K562 (cell line): ENCODE data around the gene ARHGEF4. TPM values are rescaled to one million over a fixed set of nuclear protein-coding genes. Genes with fewer than 3 reads are reported as not detected.

Experiments used
- ATAC-seq: fragments of 200-7000 bp; cut with Tn5 transposase; 3 replicates; pipeline ENCODE4 v1.9.1; 2020; ENCODE audit warnings: moderate library complexity
- BruUV-seq: library from RNA; stranded (reverse); fragments of 400-500 nt; replicated peaks from 2 replicates; lab custom pipeline; 2021; lab: Mats Ljungman, UMichigan
- CTCF ChIA-PET: fragments of 300-600 bp; formaldehyde crosslinking; extraction: SDS; loops from one replicate; lab custom pipeline; 2021; ENCODE audit warnings: low intra/inter-chr PET ratio; lab: Yijun Ruan, JAX
- POLR2A ChIA-PET: fragments of 300-600, 350-650 bp; sonication (Branson Sonifier 250); formaldehyde crosslinking; extraction: SDS; loops from one replicate; lab custom pipeline; 2021; ENCODE audit warnings: antibody characterized with exemption, inconsistent platforms; lab: Yijun Ruan, JAX
- DNase-seq, 4 experiments: peaks; one replicate each; pipeline versions ENCODE4 v3.0.0 to v3.0.0-alpha.2; 2011 to 2018; ENCODE audit warnings: low spot score in 3 of 4, mixed read lengths in 3 of 4; ENCODE audit errors: extremely low read depth in 1 of 4
- FAIRE-seq: peaks from 2 replicates; lab custom pipeline; 2011; peaks lifted over from hg19 to GRCh38; lab: Jason Lieb, UNC
- H2AFZ ChIP-seq: 2 replicates; pipeline ENCODE4 v1.6.0; 2011; ENCODE audit warnings: low read depth, low read length, control low read depth, inconsistent platforms
- H3K27ac ChIP-seq: fragments of 200-600 bp; 3 replicates; pipeline ENCODE4 v1.8.0; 2011; ENCODE audit warnings: low read depth, mild to moderate bottlenecking, control low read depth, inconsistent platforms, low read length, moderate library complexity, mixed read lengths; ENCODE audit errors: extremely low read depth
- H3K27me3 ChIP-seq, 2 experiments: fragments of 300-600 bp in 1 of 2; 2 replicates in 1 of 2; 3 replicates in 1 of 2; pipeline versions ENCODE4 v1.6.0 to v1.8.0; 2011; ENCODE audit warnings: inconsistent platforms in 2 of 2, low read length in 2 of 2, mild to moderate bottlenecking in 1 of 2, mixed read lengths in 1 of 2, moderate library complexity in 1 of 2; ENCODE audit not compliant: control insufficient read depth in 2 of 2, insufficient read depth in 2 of 2
- H3K36me3 ChIP-seq: fragments of 300-600 bp; 3 replicates; pipeline ENCODE4 v1.8.0; 2011; ENCODE audit warnings: mild to moderate bottlenecking, low read length, inconsistent platforms; ENCODE audit not compliant: control insufficient read depth, insufficient read depth
- H3K4me1 ChIP-seq, 2 experiments: fragments of 200-600 bp in 1 of 2; replicated peaks in 1 of 2; 2 replicates in 1 of 2; 3 replicates in 1 of 2; pipeline versions ENCODE4 v1.5.1 to v1.8.0; 2011; ENCODE audit warnings: inconsistent platforms in 2 of 2, low read length in 2 of 2, mild to moderate bottlenecking in 1 of 2, mixed read lengths in 1 of 2, moderate library complexity in 1 of 2; ENCODE audit not compliant: control insufficient read depth in 2 of 2, insufficient read depth in 2 of 2
- H3K4me2 ChIP-seq: 2 replicates; pipeline ENCODE4 v1.6.1; 2011; ENCODE audit warnings: low read length, control low read depth, inconsistent platforms, mixed read lengths; ENCODE audit not compliant: insufficient read depth
- H3K4me3 ChIP-seq: fragments of 200-600 bp; sonication (generic), shearing (Covaris generic); 2 replicates; pipeline ENCODE4 v1.5.1; 2016; ENCODE audit warnings: control low read depth, inconsistent platforms
- H3K79me2 ChIP-seq: fragments of 200-600 bp; 3 replicates; pipeline ENCODE4 v1.8.0; 2011; ENCODE audit warnings: low read length, inconsistent platforms; ENCODE audit not compliant: control insufficient read depth, insufficient read depth
- H3K9ac ChIP-seq, 2 experiments: 2 replicates each; pipeline versions ENCODE4 v1.6.0 to v1.6.1; 2011; ENCODE audit warnings: low read depth in 2 of 2, low read length in 2 of 2, control low read depth in 1 of 2, inconsistent platforms in 1 of 2, mild to moderate bottlenecking in 1 of 2, mixed read lengths in 1 of 2; ENCODE audit not compliant: insufficient read depth in 1 of 2
- H3K9me1 ChIP-seq: one replicate; pipeline ENCODE4 v1.6.0; 2011; ENCODE audit warnings: inconsistent platforms, mild to moderate bottlenecking, low read length, moderate library complexity; ENCODE audit not compliant: control insufficient read depth, insufficient read depth
- H3K9me3 ChIP-seq: replicated peaks from 2 replicates; pipeline ENCODE4 v1.5.1; 2011; ENCODE audit warnings: low read depth, low read length, inconsistent platforms; ENCODE audit not compliant: control insufficient read depth, insufficient read depth
- H4K20me1 ChIP-seq: replicated peaks from 2 replicates; pipeline ENCODE4 v1.6.1; 2011; ENCODE audit warnings: low read length, inconsistent platforms, mixed read lengths; ENCODE audit not compliant: control insufficient read depth, insufficient read depth
- AFF4 ChIP-seq: sonication (generic); formaldehyde crosslinking; IDR thresholded peaks from 2 replicates; pipeline ENCODE4 v1.8.0; 2023; ENCODE audit warnings: mild to moderate bottlenecking, missing genetic modification reagents
- CTCF ChIP-seq, 3 experiments: IDR thresholded peaks in 2 of 3; conservative IDR thresholded peaks in 1 of 3; 2 replicates each; pipeline ENCODE4 v1.5.1; 2011 to 2012; ENCODE audit warnings: low read length in 3 of 3, mild to moderate bottlenecking in 3 of 3, control low read depth in 2 of 3, improper control_type of control experiment in 1 of 3, inconsistent platforms in 1 of 3, low read depth in 1 of 3, mixed read lengths in 1 of 3, moderate library complexity in 1 of 3; ENCODE audit not compliant: insufficient read depth in 2 of 3
- HDAC1 ChIP-seq, 2 experiments: fragments of 450-650 bp; IDR thresholded peaks; 2 replicates each; pipeline ENCODE4 v1.6.1; 2016 to 2017; ENCODE audit warnings: inconsistent platforms in 1 of 2, mild to moderate bottlenecking in 1 of 2, moderate library complexity in 1 of 2
- NCOA2 ChIP-seq, 2 experiments: fragments of 450-650 bp; IDR thresholded peaks; 2 replicates each; pipeline ENCODE4 v1.6.1; 2018; ENCODE audit warnings: mild to moderate bottlenecking in 2 of 2, moderate library complexity in 1 of 2; ENCODE audit not compliant: partially characterized antibody in 2 of 2
- ZNF239 ChIP-seq: fragments of 250-450 bp; sonication (Bioruptor Pico); IDR thresholded peaks from 2 replicates; pipeline ENCODE4 v1.4.0; 2020; ENCODE audit warnings: mild to moderate bottlenecking
- WGBS: fragments of 100-300 bp; shearing (Covaris generic); methylation state at CpG from one replicate; pipeline ENCODE4 v1.1.6; 2016; ENCODE audit warnings: low coverage, mixed read lengths; ENCODE audit not compliant: insufficient coverage; ENCODE audit errors: missing lambda C conversion rate; 5-methylcytosine and 5-hydroxymethylcytosine counted together
- in situ Hi-C: fragments of 300-500 bp; cut with MboI; formaldehyde crosslinking; loops from 4 replicates; pipeline ENCODE4 v1.15.0; 2018; ENCODE audit warnings: inconsistent platforms, mixed read lengths
- intact Hi-C: fragments of 100-400 bp; cut with micrococcal nuclease; formaldehyde crosslinking; loops from 2 replicates; pipeline ENCODE4 v1.14.2; 2022
- polyA plus RNA-seq, 8 experiments: library from polyadenylated mRNA; depleted of rRNA in 4 of 8; stranded (reverse) in 5 of 8; unstranded in 3 of 8; fragments of >200 nt; fragmentation: Nextera tagmentation in 2 of 8; fragmentation: Illumina TruSeq in 1 of 8; extraction: Ambion mirVana in 2 of 8; extraction: Trizol in 1 of 8; gene quantifications; 2 replicates each; pipeline versions ENCODE4 v1.2.1 to v1.2.3, GENCODE V29; 2011 to 2014; ENCODE audit warnings: inconsistent platforms in 1 of 8, missing spikeins in 1 of 8
- total RNA-seq, 7 experiments: library from RNA; depleted of rRNA in 6 of 7; stranded (reverse); fragments of >200 nt in 6 of 7; fragmentation: Illumina TruSeq in 2 of 7; extraction: Trizol in 2 of 7; gene quantifications; 2 replicates each; pipeline versions ENCODE4 v1.2.1 to v1.2.3, GENCODE V29; 2011 to 2021; ENCODE audit warnings: low replicate concordance in 1 of 7
- TF ChIP-seq, protein P1 (sequence below): sonication (generic); formaldehyde crosslinking; IDR thresholded peaks from 2 replicates; pipeline ENCODE4 v1.8.1; 2023; ENCODE audit warnings: mild to moderate bottlenecking, missing genetic modification reagents, moderate library complexity
- TF ChIP-seq, protein P2 (sequence below): fragments of 250-450 bp; sonication (Bioruptor Pico); IDR thresholded peaks from 2 replicates; pipeline ENCODE4 v1.4.0; 2020; ENCODE audit warnings: mild to moderate bottlenecking
- TF ChIP-seq, protein P3 (sequence below): sonication (generic); formaldehyde crosslinking; IDR thresholded peaks from 2 replicates; pipeline ENCODE4 v1.4.0; 2020; ENCODE audit warnings: mild to moderate bottlenecking, missing genetic modification reagents
- TF ChIP-seq, protein P4 (sequence below): fragments of 450-650 bp; formaldehyde crosslinking; IDR thresholded peaks from 2 replicates; pipeline ENCODE4 v1.4.0; 2022; ENCODE audit warnings: missing genetic modification characterization

Gene ARHGEF4
- total and polyA plus RNA-seq, 9 of the 15 experiments (the other 6 are each of a cell fraction or from before 2014, with no cell fraction given), result not detected

DNA sequence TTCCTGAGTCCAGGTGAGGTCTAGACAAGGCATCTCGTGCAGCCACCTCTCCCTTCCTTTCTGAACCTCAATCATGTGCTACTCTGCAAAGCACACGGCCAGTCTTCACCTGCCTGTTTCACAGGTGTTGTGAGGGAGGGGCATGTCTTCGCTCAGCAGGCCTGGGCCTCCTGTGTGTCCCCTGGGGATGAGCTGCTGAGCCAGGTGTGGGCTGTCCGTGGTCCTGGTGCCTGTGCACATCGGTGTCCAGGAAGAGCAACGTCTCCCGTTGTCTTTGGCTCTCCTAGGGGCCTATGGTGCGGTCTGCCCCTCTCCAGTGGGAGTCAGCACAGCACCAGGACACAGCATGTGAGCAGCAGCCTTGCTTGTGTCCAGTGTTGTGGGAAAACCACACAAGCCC is 16.7 kb downstream of the ARHGEF4 start:
- ChIA-PET POLR2A (interaction anchor here (0.6 kb wide), 1 partner anchor 26 kb away, joined by 3 read pairs; no protein-coding TSS in a partner anchor), CTCF (no interaction called here)
- ATAC-seq (no peak), DNase-seq (no peak), FAIRE-seq (no peak)
- H3K27me3 ChIP-seq, result peaks cover 9 to 46% of the 10 kb centered on the region in 2 experiments; a peak in 4 of 5 replicates
- in situ Hi-C loops, result no loop called here
- no peak overlapping the region for H2AFZ ChIP-seq
- no peaks in the 10 kb centered on the region for H3K9me3 ChIP-seq
- no peaks in the 10 kb centered on the region for H3K79me2 ChIP-seq
- intact Hi-C loops, result no loop called here
- BruUV-seq, result no TSS peak
- no peaks in the 10 kb centered on the region for H3K36me3 ChIP-seq
- H4K20me1 ChIP-seq, result peaks cover 4% of the 10 kb centered on the region; the same call in 1 of the 2 replicates
- no peaks in the 10 kb centered on the region for H3K4me1 ChIP-seq
- H3K9me1 ChIP-seq, result no peaks in the 10 kb centered on the region
- no peak overlapping the region for H3K4me3 ChIP-seq
- 3% methylated on average over 8 of the region's 8 CpGs for WGBS
- H3K27ac ChIP-seq, result no peak overlapping the region
- no peak overlapping the region for H3K4me2 ChIP-seq
- no peak overlapping the region for H3K9ac ChIP-seq
- TF ChIP-seq, protein P1, sequence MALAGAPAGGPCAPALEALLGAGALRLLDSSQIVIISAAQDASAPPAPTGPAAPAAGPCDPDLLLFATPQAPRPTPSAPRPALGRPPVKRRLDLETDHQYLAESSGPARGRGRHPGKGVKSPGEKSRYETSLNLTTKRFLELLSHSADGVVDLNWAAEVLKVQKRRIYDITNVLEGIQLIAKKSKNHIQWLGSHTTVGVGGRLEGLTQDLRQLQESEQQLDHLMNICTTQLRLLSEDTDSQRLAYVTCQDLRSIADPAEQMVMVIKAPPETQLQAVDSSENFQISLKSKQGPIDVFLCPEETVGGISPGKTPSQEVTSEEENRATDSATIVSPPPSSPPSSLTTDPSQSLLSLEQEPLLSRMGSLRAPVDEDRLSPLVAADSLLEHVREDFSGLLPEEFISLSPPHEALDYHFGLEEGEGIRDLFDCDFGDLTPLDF (CRISPR knock-in tag), result no peak
- TF ChIP-seq ZNF239 (CRISPR knock-in tag) (no peak), NCOA2 (IDR thresholded peaks at IDR 0.05; ENCODE audit: partially characterized antibody in 2 of 2) (no peak), AFF4 (CRISPR knock-in tag) (no peak), HDAC1 (IDR thresholded peaks at IDR 0.05) (no peak), CTCF (IDR thresholded peaks at IDR 0.05 in 2 of 3, conservative IDR thresholded peaks at IDR 0.05 in 1 of 3; ENCODE audit: insufficient read depth in 2 of 3, low read depth in 1 of 3, low read length in 3 of 3) (no peak)
- TF ChIP-seq, protein P2, sequence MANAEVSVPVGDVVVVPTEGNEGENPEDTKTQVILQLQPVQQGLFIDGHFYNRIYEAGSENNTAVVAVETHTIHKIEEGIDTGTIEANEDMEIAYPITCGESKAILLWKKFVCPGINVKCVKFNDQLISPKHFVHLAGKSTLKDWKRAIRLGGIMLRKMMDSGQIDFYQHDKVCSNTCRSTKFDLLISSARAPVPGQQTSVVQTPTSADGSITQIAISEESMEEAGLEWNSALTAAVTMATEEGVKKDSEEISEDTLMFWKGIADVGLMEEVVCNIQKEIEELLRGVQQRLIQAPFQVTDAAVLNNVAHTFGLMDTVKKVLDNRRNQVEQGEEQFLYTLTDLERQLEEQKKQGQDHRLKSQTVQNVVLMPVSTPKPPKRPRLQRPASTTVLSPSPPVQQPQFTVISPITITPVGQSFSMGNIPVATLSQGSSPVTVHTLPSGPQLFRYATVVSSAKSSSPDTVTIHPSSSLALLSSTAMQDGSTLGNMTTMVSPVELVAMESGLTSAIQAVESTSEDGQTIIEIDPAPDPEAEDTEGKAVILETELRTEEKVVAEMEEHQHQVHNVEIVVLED, result no peak
- TF ChIP-seq, protein P3, sequence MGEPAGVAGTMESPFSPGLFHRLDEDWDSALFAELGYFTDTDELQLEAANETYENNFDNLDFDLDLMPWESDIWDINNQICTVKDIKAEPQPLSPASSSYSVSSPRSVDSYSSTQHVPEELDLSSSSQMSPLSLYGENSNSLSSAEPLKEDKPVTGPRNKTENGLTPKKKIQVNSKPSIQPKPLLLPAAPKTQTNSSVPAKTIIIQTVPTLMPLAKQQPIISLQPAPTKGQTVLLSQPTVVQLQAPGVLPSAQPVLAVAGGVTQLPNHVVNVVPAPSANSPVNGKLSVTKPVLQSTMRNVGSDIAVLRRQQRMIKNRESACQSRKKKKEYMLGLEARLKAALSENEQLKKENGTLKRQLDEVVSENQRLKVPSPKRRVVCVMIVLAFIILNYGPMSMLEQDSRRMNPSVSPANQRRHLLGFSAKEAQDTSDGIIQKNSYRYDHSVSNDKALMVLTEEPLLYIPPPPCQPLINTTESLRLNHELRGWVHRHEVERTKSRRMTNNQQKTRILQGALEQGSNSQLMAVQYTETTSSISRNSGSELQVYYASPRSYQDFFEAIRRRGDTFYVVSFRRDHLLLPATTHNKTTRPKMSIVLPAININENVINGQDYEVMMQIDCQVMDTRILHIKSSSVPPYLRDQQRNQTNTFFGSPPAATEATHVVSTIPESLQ (CRISPR knock-in tag), result no peak
- TF ChIP-seq, protein P4, sequence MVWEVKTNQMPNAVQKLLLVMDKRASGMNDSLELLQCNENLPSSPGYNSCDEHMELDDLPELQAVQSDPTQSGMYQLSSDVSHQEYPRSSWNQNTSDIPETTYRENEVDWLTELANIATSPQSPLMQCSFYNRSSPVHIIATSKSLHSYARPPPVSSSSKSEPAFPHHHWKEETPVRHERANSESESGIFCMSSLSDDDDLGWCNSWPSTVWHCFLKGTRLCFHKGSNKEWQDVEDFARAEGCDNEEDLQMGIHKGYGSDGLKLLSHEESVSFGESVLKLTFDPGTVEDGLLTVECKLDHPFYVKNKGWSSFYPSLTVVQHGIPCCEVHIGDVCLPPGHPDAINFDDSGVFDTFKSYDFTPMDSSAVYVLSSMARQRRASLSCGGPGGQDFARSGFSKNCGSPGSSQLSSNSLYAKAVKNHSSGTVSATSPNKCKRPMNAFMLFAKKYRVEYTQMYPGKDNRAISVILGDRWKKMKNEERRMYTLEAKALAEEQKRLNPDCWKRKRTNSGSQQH (CRISPR knock-in tag), result no peak
